Measurements from ENCODE around the gene PLOD1. TPM values are rescaled to one million over a fixed set of nuclear protein-coding genes. Genes with fewer than 3 reads are reported as not detected.

PLOD1 gene
- total and polyA plus RNA-seq, 2 of the 13 experiments (the other 11 are each of a cell fraction or from before 2014, with no cell fraction given): 70.1 to 318 TPM

GRCh38 chr1:12011998-12012397, 77.5 kb downstream of the PLOD1 start:
- CTCF ChIA-PET (ENCODE audit: low intra/inter-chr PET ratio, low total read pairs): no interaction called here
- Histone ChIP-seq H3K4me1 (ENCODE audit: insufficient read depth, low read length) (no peaks in the 10 kb centered on the region), H3K9me3 (ENCODE audit: low read length) (no peaks in the 10 kb centered on the region), H3K9ac (ENCODE audit: insufficient read depth, low read depth, low read length) (no peak overlapping the region), H3K27ac (ENCODE audit: extremely low read length, insufficient read depth, low read length) (no peak overlapping the region), H3K27me3 (ENCODE audit: control insufficient read depth in 1 of 2, insufficient read depth in 2 of 2, low read length in 2 of 2) (no peaks in the 10 kb centered on the region), H4K20me1 (ENCODE audit: insufficient read depth, low read length) (no peaks in the 10 kb centered on the region), H3K79me2 (ENCODE audit: insufficient read depth, low read length) (no peaks in the 10 kb centered on the region), H3K4me3 (replicated peaks in 1 of 3; ENCODE audit: insufficient read depth in 1 of 3, low read depth in 2 of 3, low read length in 3 of 3) (no peak overlapping the region), H2AFZ (ENCODE audit: low read length) (no peak overlapping the region), H3K36me3 (replicated peaks in 1 of 2; ENCODE audit: control insufficient read depth in 1 of 2, insufficient read depth in 2 of 2, low read length in 2 of 2) (peaks cover 25 to 42% of the 10 kb centered on the region in 2 experiments), H3K4me2 (ENCODE audit: low read depth, low read length) (no peak overlapping the region)
- POLR2A ChIA-PET: no interaction called here
- no peak for TF ChIP-seq ELK4 (CRISPR knock-in tag; IDR thresholded peaks at IDR 0.05; ENCODE audit: borderline replicate concordance)
- TF ChIP-seq CREB3 (CRISPR knock-in tag; IDR thresholded peaks at IDR 0.05): no peak
- FAIRE-seq (no peak), ATAC-seq (no peak), DNase-seq (ENCODE audit: low spot score) (no peak)
- BruUV-seq (replicated peaks): no TSS peak
- in situ Hi-C loops (cut with HindIII; ENCODE audit: extremely low pct_ligation_motif_present, low pct_unique_long_range_greater_than_20kb): no loop called here
- intact Hi-C loops (cut with micrococcal nuclease; ENCODE audit: unreplicated experiment): no loop called here
- WGBS (ENCODE audit: low lambda C conversion rate): 94% methylated on average over 4 of the region's 4 CpGs

GRCh38 chr1:12012560-12013316, 78.2 kb downstream of the PLOD1 start:
- FAIRE-seq (no peak), DNase-seq (ENCODE audit: low spot score) (no peak), ATAC-seq (no peak)
- Histone ChIP-seq H3K4me3 (replicated peaks in 1 of 3; ENCODE audit: insufficient read depth in 1 of 3, low read depth in 2 of 3, low read length in 3 of 3) (no peak overlapping the region), H3K9ac (ENCODE audit: insufficient read depth, low read depth, low read length) (no peak overlapping the region), H3K27me3 (ENCODE audit: control insufficient read depth in 1 of 2, insufficient read depth in 2 of 2, low read length in 2 of 2) (no peaks in the 10 kb centered on the region), H3K9me3 (ENCODE audit: low read length) (no peaks in the 10 kb centered on the region), H3K36me3 (replicated peaks in 1 of 2; ENCODE audit: control insufficient read depth in 1 of 2, insufficient read depth in 2 of 2, low read length in 2 of 2) (peaks cover 23 to 37% of the 10 kb centered on the region in 2 experiments), H2AFZ (ENCODE audit: low read length) (no peak overlapping the region), H3K4me1 (ENCODE audit: insufficient read depth, low read length) (no peaks in the 10 kb centered on the region), H4K20me1 (ENCODE audit: insufficient read depth, low read length) (no peaks in the 10 kb centered on the region), H3K79me2 (ENCODE audit: insufficient read depth, low read length) (no peaks in the 10 kb centered on the region), H3K4me2 (ENCODE audit: low read depth, low read length) (no peak overlapping the region), H3K27ac (ENCODE audit: extremely low read length, insufficient read depth, low read length) (no peak overlapping the region)
- ChIA-PET POLR2A (interaction anchor here (1.3 kb wide), 1 partner anchor 33 kb away, joined by 3 read pairs; the partner anchor contains the start of gene MFN2), CTCF (ENCODE audit: low intra/inter-chr PET ratio, low total read pairs) (no interaction called here)
- TF ChIP-seq ARID2 (CRISPR knock-in tag; IDR thresholded peaks at IDR 0.05; ENCODE audit: borderline replicate concordance) (no peak), NCOR1 (IDR thresholded peaks at IDR 0.05; ENCODE audit: borderline replicate concordance, low read length) (no peak)
- intact Hi-C loops (cut with micrococcal nuclease; ENCODE audit: unreplicated experiment): no loop called here
- TSS peak; percentile 61 for BruUV-seq (replicated peaks)
- in situ Hi-C loops (cut with HindIII; ENCODE audit: extremely low pct_ligation_motif_present, low pct_unique_long_range_greater_than_20kb): no loop called here
- WGBS (ENCODE audit: low lambda C conversion rate): 95% methylated on average over 8 of the region's 8 CpGs
